Fibroblast of lung (primary cell): ENCODE measurements around the gene PDE5A. TPM values are rescaled to one million over a fixed set of nuclear protein-coding genes. Genes with fewer than 3 reads are reported as not detected.

ENCODE experiments used
- DNase-seq, 2 donors: peaks; one replicate each; pipeline versions ENCODE4 v3.0.0 to v3.0.0-alpha.2; 2010; ENCODE audit warnings: low read depth in 2 of 2
- H2AFZ ChIP-seq: 2 replicates; pipeline ENCODE4 v1.5.1; 2012; ENCODE audit warnings: low read length, control low read depth, inconsistent platforms
- H3K27ac ChIP-seq: 2 replicates; pipeline ENCODE4 v1.5.1; 2011; ENCODE audit warnings: low read length, control low read depth; ENCODE audit not compliant: insufficient read depth
- H3K27me3 ChIP-seq: 2 replicates; pipeline ENCODE4 v1.5.1; 2011; ENCODE audit warnings: mild to moderate bottlenecking, low read length; ENCODE audit not compliant: control insufficient read depth, insufficient read depth
- H3K36me3 ChIP-seq: 2 replicates; pipeline ENCODE4 v1.5.1; 2011; ENCODE audit warnings: low read length; ENCODE audit not compliant: control insufficient read depth, insufficient read depth
- H3K4me1 ChIP-seq: 2 replicates; pipeline ENCODE4 v1.5.1; 2011; ENCODE audit warnings: low read length; ENCODE audit not compliant: control insufficient read depth, insufficient read depth; ENCODE audit errors: extremely low read depth
- H3K4me2 ChIP-seq: 2 replicates; pipeline ENCODE4 v1.5.1; 2011; ENCODE audit warnings: low read length, control low read depth; ENCODE audit not compliant: insufficient read depth; ENCODE audit errors: extremely low read depth
- H3K4me3 ChIP-seq, 4 experiments: fragments of 200-600 bp in 1 of 4; sonication (generic) in 1 of 4; replicated peaks in 1 of 4; 2 replicates each; pipeline ENCODE4 v1.5.1; 2011 to 2016; ENCODE audit warnings: low read length in 4 of 4, low read depth in 3 of 4, mild to moderate bottlenecking in 3 of 4, control low read depth in 2 of 4, inconsistent platforms in 1 of 4, mixed read lengths in 1 of 4; ENCODE audit not compliant: insufficient read depth in 1 of 4; ENCODE audit errors: control extremely low read depth in 1 of 4
- H3K79me2 ChIP-seq: 2 replicates; pipeline ENCODE4 v1.5.1; 2012; ENCODE audit warnings: mild to moderate bottlenecking, low read length, inconsistent platforms; ENCODE audit not compliant: control insufficient read depth, insufficient read depth
- H3K9ac ChIP-seq: 2 replicates; pipeline ENCODE4 v1.5.1; 2011; ENCODE audit warnings: mild to moderate bottlenecking, low read length, control low read depth; ENCODE audit not compliant: insufficient read depth
- H3K9me3 ChIP-seq: 2 replicates; pipeline ENCODE4 v1.5.1; 2012; ENCODE audit warnings: low read depth, low read length; ENCODE audit not compliant: control insufficient read depth, insufficient read depth
- H4K20me1 ChIP-seq: 2 replicates; pipeline ENCODE4 v1.5.1; 2011; ENCODE audit warnings: low read length; ENCODE audit not compliant: control insufficient read depth, insufficient read depth; ENCODE audit errors: extremely low read depth
- EZH2 ChIP-seq: IDR thresholded peaks from 2 replicates; pipeline ENCODE4 v1.5.1; 2012; ENCODE audit warnings: low read length, control low read depth, mild to moderate bottlenecking; ENCODE audit errors: missing control alignments
- polyA minus RNA-seq: library from RNA; depleted of rRNA, polyadenylated mRNA; stranded (reverse); fragments of >200 nt; gene quantifications from 2 replicates; pipeline ENCODE4 v1.2.3, GENCODE V29; 2011; ENCODE audit warnings: low replicate concordance
- polyA plus RNA-seq, 2 donors: library from polyadenylated mRNA; depleted of rRNA in 1 of 2; stranded (reverse) in 1 of 2; unstranded in 1 of 2; fragments of >200 nt; gene quantifications; 2 replicates each; pipeline ENCODE4 v1.2.1, GENCODE V29; 2011 to 2012; ENCODE audit warnings: missing spikeins in 1 of 2
- total RNA-seq: library from RNA; depleted of rRNA; stranded (reverse); fragments of >200 nt; gene quantifications from 2 replicates; pipeline ENCODE4 v1.2.1, GENCODE V29; 2014
- TF ChIP-seq, protein P1 (sequence below), 2 donors: IDR thresholded peaks in 1 of 2; conservative IDR thresholded peaks in 1 of 2; 1 replicate in 1 of 2; 2 replicates in 1 of 2; pipeline ENCODE4 v1.5.1; 2011 to 2012; ENCODE audit warnings: low read length in 2 of 2, control low read depth in 1 of 2, inconsistent platforms in 1 of 2, low read depth in 1 of 2, mild to moderate bottlenecking in 1 of 2

The PDE5A gene
- 383 and 832 TPM in 2 replicates for total RNA-seq
- 197 and 253 TPM in 2 replicates for polyA plus RNA-seq
- polyA plus RNA-seq (2012): 137 and 178 TPM in 2 replicates
- polyA minus RNA-seq: 227 and 333 TPM in 2 replicates

DNA sequence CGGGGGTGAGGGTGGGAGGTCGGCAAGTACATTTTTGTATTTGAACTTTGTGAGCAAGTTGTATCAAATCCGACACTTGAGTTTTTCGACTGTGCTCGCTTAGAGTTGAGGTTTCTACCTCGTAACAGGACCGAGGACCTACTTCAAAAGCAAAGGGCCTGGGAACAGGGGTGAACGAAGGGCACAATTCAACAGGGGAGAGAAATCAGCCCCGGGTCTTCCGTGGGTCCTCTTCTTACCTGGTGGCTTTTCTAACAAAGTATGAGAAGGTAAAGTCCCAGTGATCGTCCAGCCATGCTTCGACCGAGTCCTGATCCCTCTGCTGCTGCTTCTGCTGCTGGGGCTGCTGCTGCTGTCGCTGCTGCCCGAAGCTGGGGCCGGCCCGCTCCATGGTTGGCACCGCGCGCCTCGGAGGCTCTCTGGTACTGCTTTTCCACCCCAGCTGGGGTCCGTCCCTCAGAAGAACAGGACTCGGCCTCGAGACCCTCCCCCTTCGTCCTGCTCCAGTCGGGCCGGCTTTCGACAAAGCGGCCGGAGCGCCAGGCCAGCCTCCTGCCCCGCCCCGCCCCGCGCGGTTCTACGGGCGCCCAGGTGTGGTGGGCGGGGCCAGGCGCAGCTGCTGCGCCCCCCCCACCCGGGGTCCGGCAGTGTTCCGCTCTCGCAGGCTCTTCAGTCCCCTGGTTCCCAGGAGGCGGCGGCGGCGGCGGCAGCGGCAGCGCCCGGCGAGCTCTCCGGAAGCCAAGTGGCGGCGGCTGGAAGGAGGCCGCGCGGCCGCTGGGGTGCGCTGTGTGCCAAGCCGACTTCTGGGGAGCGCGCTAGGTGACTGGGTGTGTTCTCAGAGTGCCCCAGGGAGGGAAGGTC, at the start of gene PDE5A:
Gene PDE5A, minus strand, starts transcription at position 524 of the 861 bp plus-strand sequence. Its CDS starts 133 bp downstream, at position 391.
- peaks cover 9% of the 10 kb centered on the region for H3K4me1 ChIP-seq
- H4K20me1 ChIP-seq: peaks cover 2% of the 10 kb centered on the region
- peak within 1 kb of the TSS; percentile 34 for H2AFZ ChIP-seq
- H3K9ac ChIP-seq: peak within 1 kb of the TSS; percentile 83
- H3K79me2 ChIP-seq: peaks cover 51% of the 10 kb centered on the region
- peak within 1 kb of the TSS; percentile 93 to 99 (median 96) for H3K4me3 ChIP-seq
- H3K27me3 ChIP-seq: no peaks in the 10 kb centered on the region
- DNase-seq: peak; percentile 80 to 84
- peaks cover 2% of the 10 kb centered on the region for H3K36me3 ChIP-seq
- H3K4me2 ChIP-seq: peak within 1 kb of the TSS; percentile 85
- TF ChIP-seq, protein P1, sequence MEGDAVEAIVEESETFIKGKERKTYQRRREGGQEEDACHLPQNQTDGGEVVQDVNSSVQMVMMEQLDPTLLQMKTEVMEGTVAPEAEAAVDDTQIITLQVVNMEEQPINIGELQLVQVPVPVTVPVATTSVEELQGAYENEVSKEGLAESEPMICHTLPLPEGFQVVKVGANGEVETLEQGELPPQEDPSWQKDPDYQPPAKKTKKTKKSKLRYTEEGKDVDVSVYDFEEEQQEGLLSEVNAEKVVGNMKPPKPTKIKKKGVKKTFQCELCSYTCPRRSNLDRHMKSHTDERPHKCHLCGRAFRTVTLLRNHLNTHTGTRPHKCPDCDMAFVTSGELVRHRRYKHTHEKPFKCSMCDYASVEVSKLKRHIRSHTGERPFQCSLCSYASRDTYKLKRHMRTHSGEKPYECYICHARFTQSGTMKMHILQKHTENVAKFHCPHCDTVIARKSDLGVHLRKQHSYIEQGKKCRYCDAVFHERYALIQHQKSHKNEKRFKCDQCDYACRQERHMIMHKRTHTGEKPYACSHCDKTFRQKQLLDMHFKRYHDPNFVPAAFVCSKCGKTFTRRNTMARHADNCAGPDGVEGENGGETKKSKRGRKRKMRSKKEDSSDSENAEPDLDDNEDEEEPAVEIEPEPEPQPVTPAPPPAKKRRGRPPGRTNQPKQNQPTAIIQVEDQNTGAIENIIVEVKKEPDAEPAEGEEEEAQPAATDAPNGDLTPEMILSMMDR (conservative IDR thresholded peaks at IDR 0.05 in 1 of 2, IDR thresholded peaks at IDR 0.05 in 1 of 2; ENCODE audit: low read depth in 1 of 2, low read length in 2 of 2): peak; percentile 43 to 46
- TF ChIP-seq EZH2: no peak
- peak within 1 kb of the TSS; percentile 85 for H3K27ac ChIP-seq
- H3K9me3 ChIP-seq: no peaks in the 10 kb centered on the region

GRCh38 chr4:119676101-119676500, 47.5 kb upstream of the PDE5A start:
- no peaks in the 10 kb centered on the region for H3K79me2 ChIP-seq
- H3K4me1 ChIP-seq: no peaks in the 10 kb centered on the region
- H3K9ac ChIP-seq: no peak overlapping the region
- H3K4me3 ChIP-seq: no peak overlapping the region
- H3K9me3 ChIP-seq: no peaks in the 10 kb centered on the region
- H3K27me3 ChIP-seq: no peaks in the 10 kb centered on the region
- DNase-seq: no peak
- no peak overlapping the region for H2AFZ ChIP-seq
- no peak overlapping the region for H3K27ac ChIP-seq
- no peak overlapping the region for H3K4me2 ChIP-seq
- no peaks in the 10 kb centered on the region for H3K36me3 ChIP-seq
- H4K20me1 ChIP-seq: no peaks in the 10 kb centered on the region
- no peak for TF ChIP-seq EZH2
- TF ChIP-seq, protein P1 (conservative IDR thresholded peaks at IDR 0.05 in 1 of 2, IDR thresholded peaks at IDR 0.05 in 1 of 2; ENCODE audit: low read depth in 1 of 2, low read length in 2 of 2): no peak

DNA sequence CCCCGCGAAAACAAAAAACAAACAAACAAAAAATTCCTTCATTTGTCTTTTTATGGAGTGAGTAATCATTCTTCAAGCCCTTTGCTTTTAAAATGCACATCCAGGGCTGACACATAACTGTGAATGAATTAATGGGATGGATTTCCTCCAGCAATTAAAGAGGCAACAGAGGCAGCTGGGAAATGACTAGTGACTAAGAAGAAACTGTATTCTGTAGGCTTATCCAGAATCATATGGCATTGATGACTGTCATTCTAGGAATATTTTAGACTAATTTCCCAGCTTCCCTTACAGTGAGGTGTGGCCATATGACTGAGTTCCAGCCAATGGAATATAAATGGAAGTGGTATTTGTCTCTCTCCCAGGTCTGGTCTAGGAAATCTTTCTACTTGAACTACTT, 46.8 kb upstream of the PDE5A start:
- DNase-seq: no peak
- no peak for TF ChIP-seq EZH2
- TF ChIP-seq, protein P1 (conservative IDR thresholded peaks at IDR 0.05 in 1 of 2, IDR thresholded peaks at IDR 0.05 in 1 of 2; ENCODE audit: low read depth in 1 of 2, low read length in 2 of 2): no peak
- Histone ChIP-seq H3K4me2 (no peak overlapping the region), H3K79me2 (no peaks in the 10 kb centered on the region), H3K4me1 (no peaks in the 10 kb centered on the region), H3K27ac (no peak overlapping the region), H4K20me1 (no peaks in the 10 kb centered on the region), H3K9ac (no peak overlapping the region), H2AFZ (no peak overlapping the region), H3K27me3 (no peaks in the 10 kb centered on the region), H3K4me3 (no peak overlapping the region), H3K36me3 (no peaks in the 10 kb centered on the region), H3K9me3 (no peaks in the 10 kb centered on the region)
